Panc1 (cell line): ENCODE data around the gene RPL18. TPM values are rescaled to one million over a fixed set of nuclear protein-coding genes. Genes with fewer than 3 reads are reported as not detected.
"Not testable (repeated sequence)": the region's sequence is repeated elsewhere in the genome, so short reads cannot be mapped to it uniquely, and the experiment has no call there.

ENCODE experiments used
- ATAC-seq: fragments of 200-7000 bp; cut with Tn5 transposase; 2 replicates; pipeline ENCODE4 v1.9.1; 2020; ENCODE audit warnings: mild to moderate bottlenecking, moderate library complexity
- BruUV-seq: library from RNA; stranded (reverse); fragments of 400-500 nt; replicated peaks from 2 replicates; lab custom pipeline; 2021; lab: Mats Ljungman, UMichigan
- CTCF ChIA-PET: fragments of 300-600 bp; sonication (Branson Sonifier 250); formaldehyde crosslinking; loops from one replicate; lab custom pipeline; 2022; ENCODE audit warnings: antibody characterized with exemption; lab: Charles Lee
- POLR2A ChIA-PET: fragments of 300-600 bp; sonication (Branson Sonifier 250); formaldehyde crosslinking; loops from one replicate; lab custom pipeline; 2022; ENCODE audit warnings: antibody characterized with exemption; lab: Charles Lee
- DNase-seq: peaks from one replicate; pipeline ENCODE4 v3.0.0-alpha.2; 2010; ENCODE audit warnings: low read depth, low spot score
- H3K27ac ChIP-seq: 2 replicates; pipeline ENCODE4 v1.5.1; 2011; ENCODE audit warnings: mild to moderate bottlenecking, low read length, inconsistent platforms
- H3K27me3 ChIP-seq: fragments of 200-500 bp; sonication (Bioruptor generic); 2 replicates; pipeline ENCODE4 v1.6.0; 2014; ENCODE audit warnings: low read length, inconsistent platforms; ENCODE audit not compliant: control insufficient read depth, insufficient read depth
- H3K36me3 ChIP-seq: fragments of 200-500 bp; sonication (Bioruptor generic); 2 replicates; pipeline ENCODE4 v1.5.1; 2014; ENCODE audit warnings: inconsistent platforms, mild to moderate bottlenecking, low read length, moderate library complexity; ENCODE audit not compliant: control insufficient read depth, insufficient read depth
- H3K4me1 ChIP-seq: 2 replicates; pipeline ENCODE4 v1.5.1; 2011; ENCODE audit warnings: inconsistent platforms, mild to moderate bottlenecking, low read length, moderate library complexity; ENCODE audit not compliant: control insufficient read depth, insufficient read depth
- H3K4me3 ChIP-seq, 2 experiments: 2 replicates each; pipeline ENCODE4 v1.5.1; 2011 to 2012; ENCODE audit warnings: low read depth in 2 of 2, low read length in 2 of 2, mild to moderate bottlenecking in 2 of 2, inconsistent platforms in 1 of 2, moderate library complexity in 1 of 2
- H3K9me3 ChIP-seq: fragments of 200-500 bp; sonication (Bioruptor generic); 2 replicates; pipeline ENCODE4 v1.5.1; 2014; ENCODE audit warnings: low read depth, mild to moderate bottlenecking, inconsistent platforms, low read length, moderate library complexity; ENCODE audit not compliant: control insufficient read depth, insufficient read depth
- POLR2AphosphoS5 ChIP-seq: IDR thresholded peaks from 2 replicates; pipeline ENCODE4 v1.6.1; 2012; ENCODE audit warnings: mild to moderate bottlenecking, low read depth, low read length, moderate library complexity
- SIN3A ChIP-seq: IDR thresholded peaks from 2 replicates; pipeline ENCODE4 v1.6.1; 2012; ENCODE audit warnings: low read depth, mild to moderate bottlenecking, low read length, moderate library complexity, borderline replicate concordance; ENCODE audit not compliant: insufficient read depth
- TCF7L2 ChIP-seq: IDR thresholded peaks from 2 replicates; pipeline ENCODE4 v1.6.1; 2011; ENCODE audit warnings: mild to moderate bottlenecking, low read depth, low read length, inconsistent platforms
- in situ Hi-C: cut with HindIII; loops from 2 replicates; pipeline ENCODE4 v1.10.0; 2016; ENCODE audit warnings: low sequenced_read_pairs, low pct_unique_long_range_greater_than_20kb
- intact Hi-C: fragments of 100-400 bp; cut with micrococcal nuclease; formaldehyde crosslinking; loops from one replicate; pipeline ENCODE4 v1.10.0; 2022; ENCODE audit not compliant: unreplicated experiment
- total RNA-seq: library from RNA; stranded (reverse); gene quantifications from one replicate; pipeline ENCODE4 v1.2.1, GENCODE V29; 2021; ENCODE audit not compliant: unreplicated experiment
- TF ChIP-seq, protein P1 (sequence below), 2 experiments: IDR thresholded peaks; 2 replicates each; pipeline ENCODE4 v1.6.1; 2011 to 2012; ENCODE audit warnings: low read depth in 2 of 2, control low read depth in 1 of 2, low read length in 1 of 2, mild to moderate bottlenecking in 1 of 2, moderate library complexity in 1 of 2; ENCODE audit not compliant: insufficient read depth in 1 of 2

RPL18 gene
- total RNA-seq, 1 experiment from 2014 or later = 670 TPM

DNA sequence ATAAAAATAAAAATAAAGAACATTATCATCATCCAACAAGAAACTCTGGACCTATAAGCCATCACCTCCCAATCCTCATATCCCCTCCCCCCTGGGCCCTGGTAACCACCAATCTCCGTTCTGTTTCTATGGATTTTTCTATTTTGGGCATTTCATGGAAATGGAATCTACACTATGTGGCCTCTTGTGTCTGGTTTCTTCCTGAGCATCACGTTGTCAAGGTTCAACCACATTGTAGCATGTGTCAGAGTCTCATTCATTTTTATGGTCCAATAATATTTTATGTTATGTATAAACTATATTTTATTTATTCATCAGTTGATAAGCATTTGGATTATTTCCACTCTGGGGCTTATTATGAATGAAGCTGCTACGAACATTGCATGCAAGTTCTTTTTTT is 40.1 kb downstream of the RPL18 start:
- H3K27ac ChIP-seq = no peak overlapping the region
- BruUV-seq = no TSS peak
- 0 out of 2 replicates have a peak, but pooled peaks cover 5% of the 10 kb centered on the region for H3K4me1 ChIP-seq
- CTCF ChIA-PET = no interaction called here
- intact Hi-C loops (no loop called here), in situ Hi-C loops (no loop called here)
- no peak for TF ChIP-seq TCF7L2
- TF ChIP-seq POLR2AphosphoS5 = no peak
- no peak for TF ChIP-seq SIN3A
- TF ChIP-seq, protein P1, sequence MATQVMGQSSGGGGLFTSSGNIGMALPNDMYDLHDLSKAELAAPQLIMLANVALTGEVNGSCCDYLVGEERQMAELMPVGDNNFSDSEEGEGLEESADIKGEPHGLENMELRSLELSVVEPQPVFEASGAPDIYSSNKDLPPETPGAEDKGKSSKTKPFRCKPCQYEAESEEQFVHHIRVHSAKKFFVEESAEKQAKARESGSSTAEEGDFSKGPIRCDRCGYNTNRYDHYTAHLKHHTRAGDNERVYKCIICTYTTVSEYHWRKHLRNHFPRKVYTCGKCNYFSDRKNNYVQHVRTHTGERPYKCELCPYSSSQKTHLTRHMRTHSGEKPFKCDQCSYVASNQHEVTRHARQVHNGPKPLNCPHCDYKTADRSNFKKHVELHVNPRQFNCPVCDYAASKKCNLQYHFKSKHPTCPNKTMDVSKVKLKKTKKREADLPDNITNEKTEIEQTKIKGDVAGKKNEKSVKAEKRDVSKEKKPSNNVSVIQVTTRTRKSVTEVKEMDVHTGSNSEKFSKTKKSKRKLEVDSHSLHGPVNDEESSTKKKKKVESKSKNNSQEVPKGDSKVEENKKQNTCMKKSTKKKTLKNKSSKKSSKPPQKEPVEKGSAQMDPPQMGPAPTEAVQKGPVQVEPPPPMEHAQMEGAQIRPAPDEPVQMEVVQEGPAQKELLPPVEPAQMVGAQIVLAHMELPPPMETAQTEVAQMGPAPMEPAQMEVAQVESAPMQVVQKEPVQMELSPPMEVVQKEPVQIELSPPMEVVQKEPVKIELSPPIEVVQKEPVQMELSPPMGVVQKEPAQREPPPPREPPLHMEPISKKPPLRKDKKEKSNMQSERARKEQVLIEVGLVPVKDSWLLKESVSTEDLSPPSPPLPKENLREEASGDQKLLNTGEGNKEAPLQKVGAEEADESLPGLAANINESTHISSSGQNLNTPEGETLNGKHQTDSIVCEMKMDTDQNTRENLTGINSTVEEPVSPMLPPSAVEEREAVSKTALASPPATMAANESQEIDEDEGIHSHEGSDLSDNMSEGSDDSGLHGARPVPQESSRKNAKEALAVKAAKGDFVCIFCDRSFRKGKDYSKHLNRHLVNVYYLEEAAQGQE (IDR thresholded peaks at IDR 0.05; ENCODE audit: insufficient read depth in 1 of 2, low read depth in 2 of 2, low read length in 1 of 2) = no peak
- H3K27me3 ChIP-seq = no peaks in the 10 kb centered on the region
- ATAC-seq (no peak), DNase-seq (no peak)
- H3K36me3 ChIP-seq = no peaks in the 10 kb centered on the region
- H3K9me3 ChIP-seq = no peaks in the 10 kb centered on the region
- POLR2A ChIA-PET = no interaction called here
- no peak overlapping the region for H3K4me3 ChIP-seq

GRCh38 chr19:48577908-48578307 is 41.1 kb downstream of the RPL18 start:
- DNase-seq, in situ Hi-C loops, H3K4me3 ChIP-seq, POLR2A ChIA-PET, H3K4me1 ChIP-seq, H3K27ac ChIP-seq, intact Hi-C loops, BruUV-seq, H3K36me3 ChIP-seq, ATAC-seq, H3K9me3 ChIP-seq, H3K27me3 ChIP-seq: not testable (repeated sequence)
- CTCF ChIA-PET = interaction anchor here (0.6 kb wide), 1 partner anchor 72 kb away, joined by 3 read pairs; no protein-coding TSS in a partner anchor

DNA sequence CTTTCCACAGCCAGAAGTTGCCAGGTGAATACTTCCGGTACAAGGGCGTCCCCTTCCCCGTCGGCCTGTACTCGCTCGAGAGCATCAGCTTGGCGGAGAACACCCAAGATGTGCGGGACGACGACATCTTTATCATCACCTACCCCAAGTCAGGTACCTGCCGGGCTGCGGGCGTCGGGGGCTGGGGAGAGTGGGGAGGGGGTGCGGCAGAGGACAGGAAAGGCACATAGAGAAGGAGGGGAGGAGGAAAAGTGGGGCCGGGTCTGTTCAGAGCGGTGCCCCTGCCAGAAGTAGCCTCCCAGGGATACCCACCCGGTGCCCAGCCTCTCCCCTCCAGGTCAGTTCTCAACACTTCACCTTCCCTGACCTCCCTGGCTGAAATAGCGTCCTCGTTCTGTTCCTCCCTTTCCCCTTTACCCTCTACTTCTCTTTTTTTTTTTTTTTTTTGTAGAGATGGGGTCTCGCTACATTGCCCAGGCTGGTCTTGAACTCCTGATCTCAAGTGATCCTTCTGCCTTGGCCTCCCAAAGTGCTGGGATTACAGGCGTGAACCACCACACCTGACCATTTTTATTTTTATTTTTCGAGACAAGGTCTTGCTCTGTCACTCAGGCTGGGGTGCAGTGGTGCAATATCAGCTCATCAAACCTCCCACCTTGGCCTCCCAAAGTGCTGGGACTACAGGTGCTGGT is 42.9 kb downstream of the RPL18 start:
- Histone ChIP-seq H3K9me3 (no peaks in the 10 kb centered on the region), H3K4me1 (peaks cover 10% of the 10 kb centered on the region), H3K27ac (no peak overlapping the region), H3K36me3 (no peaks in the 10 kb centered on the region), H3K27me3 (no peaks in the 10 kb centered on the region), H3K4me3 (no peak overlapping the region)
- ChIA-PET CTCF (interaction anchor here (0.7 kb wide), 1 partner anchor 87 kb away, joined by 8 read pairs; no protein-coding TSS in a partner anchor), POLR2A (interaction anchor here (0.6 kb wide), 1 partner anchor 88 kb away, joined by 6 read pairs; no protein-coding TSS in a partner anchor)
- ATAC-seq (no peak), DNase-seq (no peak)
- in situ Hi-C loops = no loop called here
- BruUV-seq = no TSS peak
- no peak for TF ChIP-seq TCF7L2
- TF ChIP-seq POLR2AphosphoS5 = no peak
- no peak for TF ChIP-seq SIN3A
- intact Hi-C loops = no loop called here
